IPS DF 6.9 (cell line): Measurements from ENCODE around the gene PCYT1B.
A peak's percentile ranks its signal among the peaks of the same experiment; 100 is the strongest.
"Not testable (repeated sequence)": the region's sequence is repeated elsewhere in the genome, so short reads cannot be mapped to it uniquely, and the experiment has no call there.

Experiments used
- DNase-seq: peaks from one replicate; pipeline ENCODE4 v3.0.0-alpha.2; 2013; ENCODE audit warnings: low read depth, low spot score
- H3K27ac ChIP-seq: one replicate; pipeline ENCODE4 v1.5.1; 2013; ENCODE audit warnings: low read length, control low read depth
- H3K27me3 ChIP-seq: 2 replicates; pipeline ENCODE4 v1.6.1; 2013; ENCODE audit warnings: mild to moderate bottlenecking, low read length; ENCODE audit not compliant: control insufficient read depth, insufficient read depth
- H3K36me3 ChIP-seq: 2 replicates; pipeline ENCODE4 v1.6.1; 2013; ENCODE audit warnings: low read length; ENCODE audit not compliant: control insufficient read depth, insufficient read depth
- H3K4me1 ChIP-seq: 2 replicates; pipeline ENCODE4 v1.6.1; 2013; ENCODE audit warnings: low read length; ENCODE audit not compliant: control insufficient read depth, insufficient read depth
- H3K4me3 ChIP-seq: 2 replicates; pipeline ENCODE4 v1.5.1; 2013; ENCODE audit warnings: mild to moderate bottlenecking, low read length
- H3K9me3 ChIP-seq: 2 replicates; pipeline ENCODE4 v1.6.1; 2013; ENCODE audit warnings: low read length, inconsistent platforms; ENCODE audit not compliant: control insufficient read depth, insufficient read depth
- WGBS: extraction: QIAGEN DNeasy Blood & Tissue Kit; methylation state at CpG from one replicate; pipeline ENCODE4 v1.1.7; 2013; ENCODE audit warnings: mixed read lengths, missing lambda C conversion rate; ENCODE audit not compliant: insufficient read length, insufficient coverage; 5-methylcytosine and 5-hydroxymethylcytosine counted together

PCYT1B gene

GRCh38 chrX:24668111-24668510 is 21.0 kb upstream of the PCYT1B start:
- Histone ChIP-seq H3K36me3 (no peaks in the 10 kb centered on the region), H3K4me1 (no peaks in the 10 kb centered on the region), H3K9me3 (no peaks in the 10 kb centered on the region), H3K27me3 (no peaks in the 10 kb centered on the region), H3K4me3 (no peak overlapping the region), H3K27ac (no peak overlapping the region)
- DNase-seq, result no peak
- WGBS, result no CpG with 5 or more reads among the region's 3 CpGs

- no peaks in the 10 kb centered on the region for H3K36me3 ChIP-seq
- no peak overlapping the region for H3K4me3 ChIP-seq
- no CpG with 5 or more reads among the region's 4 CpGs for WGBS
- no peaks in the 10 kb centered on the region for H3K27me3 ChIP-seq
- no peak for DNase-seq
- no peaks in the 10 kb centered on the region for H3K4me1 ChIP-seq
- H3K9me3 ChIP-seq, result no peaks in the 10 kb centered on the region
- no peak overlapping the region for H3K27ac ChIP-seq
Measured at GRCh38 chrX:24662352-24662751, 15.2 kb upstream of the PCYT1B start.

DNA sequence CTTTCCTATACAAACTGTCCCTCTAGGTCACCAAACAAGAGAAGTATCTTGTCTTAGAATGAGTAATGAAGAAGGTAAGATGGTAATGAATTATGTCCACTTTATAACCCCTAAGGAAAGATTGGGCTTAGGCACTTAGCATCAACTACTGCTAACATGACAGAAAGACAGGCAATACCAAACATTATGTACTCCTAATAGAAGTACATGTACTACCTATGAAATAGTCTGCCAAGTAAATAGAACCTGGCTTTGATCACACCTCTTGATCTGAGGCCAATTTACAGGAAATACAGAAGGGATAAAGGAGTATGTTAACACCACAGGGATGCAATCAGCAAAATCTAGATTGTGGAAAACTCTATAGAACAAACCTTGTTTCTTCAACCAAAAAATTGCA is 14.1 kb upstream of the PCYT1B start:
- Histone ChIP-seq H3K36me3 (no peaks in the 10 kb centered on the region), H3K27me3 (no peaks in the 10 kb centered on the region), H3K4me1 (no peaks in the 10 kb centered on the region), H3K27ac (no peak overlapping the region), H3K9me3 (no peaks in the 10 kb centered on the region), H3K4me3 (no peak overlapping the region)
- DNase-seq, result no peak

GRCh38 chrX:24659646-24660045 is 12.5 kb upstream of the PCYT1B start:
- no peak overlapping the region for H3K27ac ChIP-seq
- DNase-seq, result no peak
- H3K4me1 ChIP-seq, result no peaks in the 10 kb centered on the region
- H3K4me3 ChIP-seq, result no peak overlapping the region
- no CpG with 5 or more reads among the region's 3 CpGs for WGBS
- H3K9me3 ChIP-seq, result no peaks in the 10 kb centered on the region
- no peaks in the 10 kb centered on the region for H3K36me3 ChIP-seq
- no peaks in the 10 kb centered on the region for H3K27me3 ChIP-seq

GRCh38 chrX:24659106-24659505 is 12.0 kb upstream of the PCYT1B start:
- H3K4me1 ChIP-seq, result no peaks in the 10 kb centered on the region
- no peaks in the 10 kb centered on the region for H3K27me3 ChIP-seq
- H3K27ac ChIP-seq, result no peak overlapping the region
- H3K4me3 ChIP-seq, result no peak overlapping the region
- no CpG with 5 or more reads among the region's 1 CpG for WGBS
- H3K36me3 ChIP-seq, result no peaks in the 10 kb centered on the region
- H3K9me3 ChIP-seq, result no peaks in the 10 kb centered on the region
- DNase-seq, result no peak

DNA sequence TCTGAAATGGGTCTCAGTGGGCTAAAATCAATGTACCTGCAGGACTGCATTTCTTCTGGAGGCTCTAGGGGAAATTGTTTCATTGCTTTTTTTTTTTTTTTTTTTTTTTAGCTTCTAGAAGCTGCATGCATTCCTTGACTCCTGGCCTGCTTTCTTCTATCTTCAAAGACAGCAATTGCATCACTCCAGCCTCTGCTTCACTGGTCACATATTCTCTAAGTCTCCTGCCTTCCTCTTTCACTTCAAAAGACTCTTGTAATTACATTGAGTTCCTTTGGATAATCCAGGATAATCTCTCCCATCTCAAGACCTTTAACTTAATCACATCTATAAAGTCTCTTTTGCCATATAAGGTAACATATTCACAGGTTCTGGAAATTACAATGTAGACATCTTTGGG is 11.3 kb upstream of the PCYT1B start:
- DNase-seq, result no peak
- H3K27ac ChIP-seq, result no peak overlapping the region
- H3K4me3 ChIP-seq, result no peak overlapping the region
- H3K36me3 ChIP-seq, result no peaks in the 10 kb centered on the region
- H3K4me1 ChIP-seq, result no peaks in the 10 kb centered on the region
- H3K9me3 ChIP-seq, result no peaks in the 10 kb centered on the region
- H3K27me3 ChIP-seq, result no peaks in the 10 kb centered on the region

DNA sequence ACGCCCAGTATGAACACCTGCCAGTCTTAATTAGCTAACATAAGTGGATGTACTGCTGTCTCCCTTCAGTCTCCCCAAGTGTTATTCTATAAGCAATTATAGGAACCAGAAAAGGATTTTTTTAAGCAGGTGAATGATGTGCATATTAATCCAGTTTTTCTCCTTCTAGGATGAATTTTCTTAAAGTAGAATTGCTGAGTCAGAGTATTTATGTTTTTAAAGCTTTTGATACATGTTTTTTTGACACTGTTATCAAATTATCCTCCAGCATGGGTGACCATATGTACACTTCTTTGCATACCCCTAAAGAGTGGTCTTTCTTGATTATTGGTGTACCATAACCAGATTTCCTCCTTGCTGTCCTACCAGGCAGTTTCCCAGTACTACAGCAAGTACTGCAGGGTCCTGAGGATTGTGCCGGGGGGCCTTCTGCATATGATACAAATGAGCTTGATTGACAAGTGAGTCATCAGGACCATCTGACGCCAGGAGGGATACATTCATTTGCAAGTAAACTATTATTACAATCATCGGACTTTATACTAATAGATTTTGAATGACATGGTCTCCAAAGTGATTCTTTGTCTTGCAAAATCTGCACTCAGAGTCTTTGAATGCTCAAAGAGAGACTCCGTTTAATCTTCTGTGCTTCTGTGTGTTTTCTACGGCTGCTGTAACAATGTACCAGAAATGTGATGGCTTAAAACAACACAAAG is 10.7 kb upstream of the PCYT1B start:
- Histone ChIP-seq H3K4me1 (no peaks in the 10 kb centered on the region), H3K27me3 (no peaks in the 10 kb centered on the region), H3K27ac (no peak overlapping the region), H3K36me3 (no peaks in the 10 kb centered on the region), H3K4me3 (no peak overlapping the region), H3K9me3 (no peaks in the 10 kb centered on the region)
- DNase-seq, result no peak
- no CpG with 5 or more reads among the region's 6 CpGs for WGBS

DNA sequence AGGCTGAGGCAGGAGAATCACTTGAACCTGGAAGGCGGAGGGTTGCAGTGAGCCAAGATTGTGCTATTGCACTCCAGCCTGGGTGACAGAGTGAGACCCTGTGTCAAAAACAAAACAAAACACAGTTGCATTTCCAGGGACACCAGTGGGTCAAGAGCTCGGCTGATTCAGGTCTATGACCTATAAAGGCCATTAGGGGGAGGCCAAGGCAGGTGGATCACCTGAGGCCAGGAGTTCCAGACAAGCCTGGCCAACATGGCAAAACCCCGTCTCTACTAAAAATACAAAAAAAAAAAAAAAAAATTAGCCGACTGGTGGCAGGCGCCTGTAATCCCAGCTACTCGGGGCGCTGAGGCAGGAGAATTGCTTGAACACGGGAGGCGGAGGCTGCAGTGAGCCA is 8.5 kb upstream of the PCYT1B start:
- not testable (repeated sequence) for H3K27me3 ChIP-seq, H3K9me3 ChIP-seq, H3K27ac ChIP-seq, H3K4me3 ChIP-seq, H3K36me3 ChIP-seq, H3K4me1 ChIP-seq, DNase-seq
- no CpG with 5 or more reads among the region's 9 CpGs for WGBS

DNA sequence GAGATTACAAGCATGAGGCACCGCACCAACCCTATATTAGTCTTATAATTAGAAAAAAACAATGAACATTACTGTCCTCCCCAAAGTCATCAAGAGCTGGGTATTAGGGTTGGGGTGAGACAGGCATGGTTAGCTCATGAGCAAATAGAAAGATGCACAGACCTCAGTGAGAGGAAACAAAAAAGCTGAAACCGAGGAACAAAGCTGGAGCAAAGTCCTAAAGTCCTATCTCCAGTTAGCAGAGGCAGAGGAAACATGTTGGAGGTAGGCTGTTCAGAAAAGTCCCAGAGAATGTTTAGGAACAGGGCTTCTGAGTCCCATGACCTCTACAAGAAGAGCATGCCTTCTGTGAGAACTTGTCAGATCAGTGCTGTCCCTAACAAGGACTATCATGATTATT is 4.6 kb upstream of the PCYT1B start:
- DNase-seq, result no peak
- H3K9me3 ChIP-seq, result no peaks in the 10 kb centered on the region
- H3K4me3 ChIP-seq, result no peak overlapping the region
- no CpG with 5 or more reads among the region's 2 CpGs for WGBS
- H3K27ac ChIP-seq, result no peak overlapping the region
- H3K4me1 ChIP-seq, result no peaks in the 10 kb centered on the region
- no peaks in the 10 kb centered on the region for H3K36me3 ChIP-seq
- H3K27me3 ChIP-seq, result no peaks in the 10 kb centered on the region

DNA sequence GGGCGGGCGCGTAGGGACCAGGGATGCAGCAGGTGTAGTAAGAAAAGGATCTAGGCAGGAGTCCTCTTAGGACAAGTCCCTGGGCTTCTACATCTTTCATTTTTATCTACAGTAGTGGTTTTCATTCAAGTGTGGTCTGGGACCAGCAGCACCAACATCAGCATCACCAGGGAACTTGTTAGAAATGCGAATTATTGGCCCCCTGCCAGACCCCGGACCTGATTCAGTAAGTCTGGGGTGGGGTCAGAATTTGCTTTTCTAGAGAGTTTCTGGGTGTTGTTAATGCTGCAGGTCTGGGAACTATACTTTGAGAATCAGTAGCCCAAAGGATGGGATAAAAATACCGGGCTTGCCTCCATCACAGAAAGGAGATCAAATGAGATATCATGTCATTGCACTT is 1.3 kb upstream of the PCYT1B start:
- no peaks in the 10 kb centered on the region for H3K9me3 ChIP-seq
- H3K27ac ChIP-seq, result no peak overlapping the region
- no peaks in the 10 kb centered on the region for H3K36me3 ChIP-seq
- H3K4me3 ChIP-seq, result no peak overlapping the region
- H3K27me3 ChIP-seq, result no peaks in the 10 kb centered on the region
- no peak for DNase-seq
- no peaks in the 10 kb centered on the region for H3K4me1 ChIP-seq
- no CpG with 5 or more reads among the region's 6 CpGs for WGBS

- H3K9me3 ChIP-seq, result no peaks in the 10 kb centered on the region
- no peak overlapping the region for H3K27ac ChIP-seq
- WGBS, result no CpG with 5 or more reads among the region's 13 CpGs
- no peaks in the 10 kb centered on the region for H3K36me3 ChIP-seq
- H3K27me3 ChIP-seq, result no peaks in the 10 kb centered on the region
- no peaks in the 10 kb centered on the region for H3K4me1 ChIP-seq
- peak overlapping the region; percentile 37; the same call in 1 of the 2 replicates for H3K4me3 ChIP-seq
- DNase-seq, result peak; percentile 9
Measured at GRCh38 chrX:24646745-24647182, 383 bp downstream of the PCYT1B start.
